Small intestine (tissue), 7 donors: Measurements from ENCODE around the gene ICAM1. TPM values are rescaled to one million over a fixed set of nuclear protein-coding genes. Genes with fewer than 3 reads are reported as not detected.

ENCODE experiments used
- DNase-seq, 2 donors: peaks; one replicate each; pipeline versions ENCODE4 v3.0.0 to v3.0.0-alpha.2; 2013
- FAIRE-seq: peaks from 2 replicates; lab custom pipeline; 2012; peaks lifted over from hg19 to GRCh38; lab: Jason Lieb, UNC
- H3K27ac ChIP-seq, 3 donors: one replicate each; pipeline ENCODE4 v1.5.1; 2013; ENCODE audit warnings: low read length in 2 of 3, mild to moderate bottlenecking in 2 of 3, control low read depth in 1 of 3, inconsistent platforms in 1 of 3, low read depth in 1 of 3, moderate library complexity in 1 of 3
- H3K27me3 ChIP-seq, 3 donors: one replicate each; pipeline ENCODE4 v1.6.1; 2013; ENCODE audit warnings: low read length in 3 of 3, inconsistent platforms in 1 of 3; ENCODE audit not compliant: control insufficient read depth in 3 of 3, insufficient read depth in 3 of 3
- H3K36me3 ChIP-seq, 3 donors: one replicate each; pipeline ENCODE4 v1.6.1; 2013; ENCODE audit warnings: low read length in 3 of 3, inconsistent platforms in 1 of 3, low read depth in 1 of 3, mild to moderate bottlenecking in 1 of 3, moderate library complexity in 1 of 3; ENCODE audit not compliant: control insufficient read depth in 3 of 3, insufficient read depth in 2 of 3
- H3K4me1 ChIP-seq, 3 donors: one replicate each; pipeline ENCODE4 v1.6.1; 2013; ENCODE audit warnings: low read length in 2 of 3, inconsistent platforms in 1 of 3, low read depth in 1 of 3, mild to moderate bottlenecking in 1 of 3, moderate library complexity in 1 of 3; ENCODE audit not compliant: control insufficient read depth in 3 of 3, insufficient read depth in 2 of 3
- H3K4me3 ChIP-seq, 3 donors: one replicate each; pipeline ENCODE4 v1.5.1; 2013; ENCODE audit warnings: low read length in 3 of 3, control low read depth in 1 of 3, inconsistent platforms in 1 of 3, low read depth in 1 of 3, mild to moderate bottlenecking in 1 of 3, moderate library complexity in 1 of 3
- H3K9me3 ChIP-seq, 2 donors: one replicate each; pipeline ENCODE4 v1.6.1; 2013; ENCODE audit warnings: low read depth in 1 of 2, low read length in 1 of 2; ENCODE audit not compliant: control insufficient read depth in 2 of 2, insufficient read depth in 1 of 2
- WGBS, 3 donors: extraction: QIAGEN DNeasy Blood & Tissue Kit; methylation state at CpG; one replicate each; pipeline ENCODE4 v1.1.7; 2013; 5-methylcytosine and 5-hydroxymethylcytosine counted together
- polyA plus RNA-seq, 4 donors: library from polyadenylated mRNA; stranded (reverse) in 3 of 4; unstranded in 1 of 4; fragments of 200-250 nt in 3 of 4; fragments of 120-200 nt in 1 of 4; gene quantifications; one replicate each; pipeline versions ENCODE4 v1.2.1 to v1.2.3, GENCODE V29; 2013
- donor health status: healthy with polysubstance abuse.
- donor health status: control.
- donor health status: control.
- donor health status: Bipolar disorder and iron deficiency.
- donor health status: healthy.

ICAM1 gene
- polyA plus RNA-seq, 4 donors, result 1.6 to 18.2 (median 11.5) TPM

DNA sequence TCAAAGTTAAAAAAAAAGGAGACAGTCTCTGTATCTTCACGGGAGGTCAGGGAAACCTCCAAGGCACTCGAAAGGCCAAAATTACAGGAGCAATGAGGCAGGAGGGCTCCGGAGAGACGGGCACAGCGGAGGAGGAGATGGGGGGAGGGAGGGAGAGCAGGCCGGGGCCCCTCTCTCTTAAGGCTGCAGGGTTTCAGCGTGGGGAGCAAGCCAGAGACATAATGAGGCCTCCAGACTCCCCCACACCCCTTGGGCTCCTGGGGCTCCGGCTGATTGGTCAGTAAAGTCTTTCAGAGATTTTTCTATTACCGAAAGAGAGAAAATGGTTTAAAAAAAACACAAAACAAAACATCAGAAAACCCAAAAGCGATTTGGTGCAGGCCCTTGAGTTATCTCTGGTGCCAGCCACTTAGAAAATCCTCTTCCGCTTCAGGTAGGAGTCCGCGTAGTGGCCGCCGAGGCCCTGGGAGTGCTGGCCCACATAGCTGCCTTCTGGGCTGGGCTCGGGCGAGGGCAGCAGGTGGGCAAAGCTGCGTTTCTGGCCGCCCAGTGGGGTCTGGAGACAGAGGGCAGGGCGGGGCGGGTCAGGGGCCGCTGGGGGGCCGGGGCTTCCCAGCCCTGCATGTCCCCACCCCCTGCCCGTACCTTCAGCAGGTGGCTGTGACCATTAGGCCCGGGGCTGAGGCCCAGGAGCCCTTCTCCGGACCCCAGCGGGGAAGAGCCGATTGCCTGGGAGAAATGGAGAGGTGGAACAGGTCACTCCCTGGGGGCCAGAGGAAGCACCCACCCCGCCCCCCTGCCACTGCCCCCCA, 46.3 kb downstream of the ICAM1 start:
- Histone ChIP-seq H3K27ac (no peak overlapping the region), H3K4me3 (no peak overlapping the region), H3K27me3 (no peaks in the 10 kb centered on the region), H3K4me1 (peaks cover 0 to 17% (median 3%) of the 10 kb centered on the region in 3 donors), H3K9me3 (no peaks in the 10 kb centered on the region), H3K36me3 (peaks cover 10 to 64% (median 17%) of the 10 kb centered on the region in 3 donors)
- 83 to 86% (median 86%) methylated on average over 28 to 29 of the region's 29 CpGs for WGBS, 3 donors
- DNase-seq, result no peak
- FAIRE-seq, result no peak

GRCh38 chr19:10317857-10318462, 47.0 kb downstream of the ICAM1 start:
- Histone ChIP-seq H3K27me3 (no peaks in the 10 kb centered on the region), H3K36me3 (peaks cover 12 to 71% (median 19%) of the 10 kb centered on the region in 3 donors), H3K4me3 (no peak overlapping the region), H3K27ac (no peak overlapping the region), H3K4me1 (peaks cover 0 to 24% (median 6%) of the 10 kb centered on the region in 3 donors), H3K9me3 (no peaks in the 10 kb centered on the region)
- DNase-seq, result no peak
- FAIRE-seq, result no peak
- WGBS, 3 donors, result 92 to 94% (median 93%) methylated on average over 10 to 15 of the region's 15 CpGs

DNA sequence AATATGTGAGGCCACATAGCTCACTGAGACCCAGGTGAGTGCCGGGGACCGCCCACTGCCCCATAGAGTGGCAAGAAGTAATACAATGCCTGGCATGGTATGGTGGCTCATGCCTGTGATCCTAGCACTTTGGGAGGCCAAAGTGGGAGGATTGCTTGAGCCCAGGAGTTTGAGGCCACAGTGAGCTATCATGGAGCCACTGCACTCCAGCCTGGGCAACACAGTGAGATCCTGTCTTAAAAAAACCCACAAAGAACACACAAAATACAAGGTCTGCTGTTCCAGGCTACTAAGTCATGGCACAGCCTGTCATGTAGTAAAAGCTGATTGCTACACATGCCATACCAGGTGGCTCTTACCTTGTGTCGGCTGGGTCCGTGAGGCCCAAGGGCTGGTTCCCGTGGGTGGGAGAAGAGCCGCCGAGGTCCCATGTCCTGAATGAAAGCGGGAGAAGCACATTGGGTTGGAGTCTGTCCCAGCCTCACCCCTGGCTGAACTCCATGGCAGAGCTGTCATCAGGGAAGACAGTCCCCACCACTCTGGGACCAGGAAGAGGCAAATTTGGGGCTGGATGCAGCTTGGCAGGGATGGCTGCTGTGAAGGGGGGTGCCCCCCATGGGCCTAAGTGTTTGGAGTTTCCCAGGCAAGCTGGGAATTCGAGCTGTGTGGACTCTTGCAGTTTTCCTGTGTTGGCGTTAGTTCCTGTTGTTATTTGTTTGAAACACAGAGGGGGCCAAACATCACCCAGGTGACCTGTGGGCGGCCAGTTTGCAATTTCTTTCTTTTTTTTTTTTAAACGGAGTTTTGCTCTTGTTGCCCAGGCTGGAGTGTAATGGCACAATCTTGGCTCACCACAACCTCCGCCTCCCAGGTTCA, 48.1 kb downstream of the ICAM1 start:
- Histone ChIP-seq H3K36me3 (peaks cover 12 to 82% (median 20%) of the 10 kb centered on the region in 3 donors), H3K9me3 (no peaks in the 10 kb centered on the region), H3K4me3 (no peak overlapping the region), H3K4me1 (peaks cover 0 to 24% (median 6%) of the 10 kb centered on the region in 3 donors), H3K27ac (no peak overlapping the region), H3K27me3 (no peaks in the 10 kb centered on the region)
- DNase-seq (no peak), FAIRE-seq (no peak)
- WGBS, 3 donors, result 91 to 93% (median 91%) methylated on average over 13 of the region's 13 CpGs

DNA sequence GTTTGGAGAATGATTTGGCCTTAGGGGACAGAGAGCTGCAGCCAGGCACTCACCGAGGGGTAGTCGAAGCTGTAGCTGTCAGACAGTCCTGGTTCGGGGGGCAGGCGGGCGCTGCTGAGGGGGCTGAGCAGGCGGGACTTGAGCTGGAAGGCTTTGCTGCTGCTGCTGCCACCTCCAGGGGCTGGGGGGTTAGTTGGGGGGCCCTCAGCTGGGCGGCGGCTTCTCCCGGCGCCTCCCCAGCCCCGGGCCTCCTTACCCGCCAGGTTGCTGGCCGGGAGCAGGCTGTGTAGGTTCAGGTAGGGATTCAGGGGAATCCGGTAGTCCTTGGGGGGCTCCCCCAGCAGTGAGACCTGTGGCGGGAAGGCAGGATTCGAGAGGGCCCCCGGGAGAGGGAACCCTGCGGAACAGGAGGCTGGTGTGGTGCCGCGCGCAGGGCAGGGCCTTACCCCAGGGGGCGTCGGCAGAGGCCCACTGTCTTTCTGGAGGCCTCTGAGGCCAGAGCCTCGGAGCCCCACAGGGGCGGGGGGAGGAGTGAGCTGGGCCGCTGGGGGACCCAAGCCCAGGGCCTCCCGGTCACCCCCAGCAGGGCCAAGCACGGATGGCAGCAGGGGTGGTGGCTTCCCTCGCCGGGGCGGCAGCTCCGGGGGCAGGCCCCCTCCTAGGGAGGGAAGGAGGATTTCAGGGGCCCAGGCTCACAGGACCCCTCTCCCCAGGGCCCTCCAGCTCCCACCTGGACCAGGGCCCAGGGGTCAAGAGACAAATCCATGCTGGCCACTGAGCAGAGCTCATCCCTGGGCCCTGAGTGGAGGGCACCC, 49.9 kb downstream of the ICAM1 start:
- DNase-seq, result no peak
- FAIRE-seq, result no peak
- Histone ChIP-seq H3K27ac (peak overlapping the region; percentile 72 to 86 (median 75)), H3K27me3 (no peaks in the 10 kb centered on the region), H3K4me1 (peaks cover 0 to 24% (median 6%) of the 10 kb centered on the region in 3 donors), H3K4me3 (no peak overlapping the region), H3K36me3 (peaks cover 12 to 99% (median 22%) of the 10 kb centered on the region in 3 donors), H3K9me3 (no peaks in the 10 kb centered on the region)
- 89 to 94% (median 94%) methylated on average over 27 to 32 of the region's 32 CpGs for WGBS, 3 donors

DNA sequence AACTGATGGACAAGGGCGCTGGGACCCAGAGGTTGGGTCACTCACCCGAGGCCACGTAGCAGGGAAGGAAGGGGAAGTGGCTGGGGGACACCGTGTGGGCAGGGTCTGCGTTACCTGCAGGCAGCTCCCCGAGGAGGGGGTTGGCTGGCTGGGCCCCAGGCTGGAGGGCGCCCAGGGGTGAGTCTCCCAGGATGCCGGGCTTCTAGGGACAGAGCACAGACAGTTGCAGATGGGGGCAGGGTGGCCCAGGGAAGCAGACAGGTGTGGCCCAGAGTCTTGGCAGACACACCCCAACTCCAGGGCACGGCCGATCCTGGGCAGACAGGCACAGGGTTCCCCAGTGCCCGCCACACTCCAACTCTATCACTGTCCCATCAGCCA, 50.5 kb downstream of the ICAM1 start:
- WGBS, 3 donors, result 49 to 73% (median 54%) methylated on average over 11 of the region's 11 CpGs
- peaks cover 0 to 20% (median 6%) of the 10 kb centered on the region in 3 donors for H3K4me1 ChIP-seq
- peak; percentile 63 to 79 for DNase-seq
- H3K4me3 ChIP-seq, result no peak overlapping the region
- H3K9me3 ChIP-seq, result no peaks in the 10 kb centered on the region
- H3K27ac ChIP-seq, result peak overlapping the region; percentile 72 to 86 (median 75)
- no peak for FAIRE-seq
- peaks cover 14 to 99% (median 23%) of the 10 kb centered on the region in 3 donors for H3K36me3 ChIP-seq
- no peaks in the 10 kb centered on the region for H3K27me3 ChIP-seq

- FAIRE-seq (no peak), DNase-seq (peak; percentile 91 to 92)
- peaks cover 0 to 20% (median 6%) of the 10 kb centered on the region in 3 donors for H3K4me1 ChIP-seq
- H3K9me3 ChIP-seq, result no peaks in the 10 kb centered on the region
- peak overlapping the region; percentile 72 to 86 (median 75) for H3K27ac ChIP-seq
- H3K27me3 ChIP-seq, result no peaks in the 10 kb centered on the region
- no peak overlapping the region for H3K4me3 ChIP-seq
- peaks cover 16 to 98% (median 27%) of the 10 kb centered on the region in 3 donors for H3K36me3 ChIP-seq
- 48 to 78% (median 67%) methylated on average over 18 to 19 of the region's 19 CpGs for WGBS, 3 donors
These were observed 51.2 kb downstream of the ICAM1 start for GRCh38 chr19:10321874-10322835.

GRCh38 chr19:10325732-10326131, 54.8 kb downstream of the ICAM1 start:
- peaks cover 28 to 98% (median 31%) of the 10 kb centered on the region in 3 donors for H3K36me3 ChIP-seq
- FAIRE-seq (no peak), DNase-seq (peak in 1 of 2 donors; percentile 16)
- no peaks in the 10 kb centered on the region for H3K9me3 ChIP-seq
- no peak overlapping the region for H3K4me3 ChIP-seq
- H3K4me1 ChIP-seq, result peaks cover 0 to 20% (median 6%) of the 10 kb centered on the region in 3 donors
- no peak overlapping the region for H3K27ac ChIP-seq
- WGBS, 3 donors, result 70 to 89% (median 79%) methylated on average over 8 of the region's 8 CpGs
- no peaks in the 10 kb centered on the region for H3K27me3 ChIP-seq
